GM20431 (cell line): ENCODE measurements around the gene SMOC1.

Experiments used
- in situ Hi-C: fragments of 300-500 bp; cut with MseI, MboI; formaldehyde crosslinking; loops from one replicate; pipeline ENCODE4 v1.15.0; 2020; ENCODE audit warnings: low sequenced_read_pairs; ENCODE audit not compliant: unreplicated experiment

Gene SMOC1

GRCh38 chr14:69933623-69934275 is 54.5 kb downstream of the SMOC1 start:
- in situ Hi-C loops: no loop called here

GRCh38 chr14:69937367-69938081 is 58.3 kb downstream of the SMOC1 start:
- in situ Hi-C loops: no loop called here

GRCh38 chr14:69938751-69939150 is 59.5 kb downstream of the SMOC1 start:
- in situ Hi-C loops: no loop called here

GRCh38 chr14:69941768-69942742 is 62.8 kb downstream of the SMOC1 start:
- in situ Hi-C loops: no loop called here

GRCh38 chr14:69943084-69943780 is 64.0 kb downstream of the SMOC1 start:
- in situ Hi-C loops: no loop called here

- in situ Hi-C loops: no loop called here
Observed at GRCh38 chr14:69945347-69945746, 66.1 kb downstream of the SMOC1 start.

GRCh38 chr14:69945912-69946311 is 66.7 kb downstream of the SMOC1 start:
- in situ Hi-C loops: no loop called here

GRCh38 chr14:69948351-69948750 is 69.1 kb downstream of the SMOC1 start:
- in situ Hi-C loops: no loop called here

- in situ Hi-C loops: no loop called here
Observed at GRCh38 chr14:69951263-69951662, 72.0 kb downstream of the SMOC1 start.

GRCh38 chr14:69951935-69952334 is 72.7 kb downstream of the SMOC1 start:
- in situ Hi-C loops: no loop called here

GRCh38 chr14:69953266-69953915 is 74.2 kb downstream of the SMOC1 start:
- in situ Hi-C loops: no loop called here

GRCh38 chr14:69955855-69956845 is 76.9 kb downstream of the SMOC1 start:
- in situ Hi-C loops: no loop called here

- in situ Hi-C loops: no loop called here
Observed at GRCh38 chr14:69956970-69957369, 77.8 kb downstream of the SMOC1 start.

GRCh38 chr14:69957986-69958385 is 78.8 kb downstream of the SMOC1 start:
- in situ Hi-C loops: no loop called here

- in situ Hi-C loops: no loop called here
Observed at GRCh38 chr14:69959136-69959535, 79.9 kb downstream of the SMOC1 start.

GRCh38 chr14:69960296-69960695 is 81.1 kb downstream of the SMOC1 start:
- in situ Hi-C loops: no loop called here

GRCh38 chr14:69963966-69964365 is 84.8 kb downstream of the SMOC1 start:
- in situ Hi-C loops: no loop called here

- in situ Hi-C loops: no loop called here
Observed at GRCh38 chr14:69964841-69965240, 85.6 kb downstream of the SMOC1 start.
